Measurements from ENCODE around the gene ILDR2.
"Not testable (repeated sequence)": the region's sequence is repeated elsewhere in the genome, so short reads cannot be mapped to it uniquely, and the experiment has no call there.

Gene ILDR2

GRCh38 chr1:166882893-166883292 is 92.4 kb downstream of the ILDR2 start:
- DNase-seq = no peak

- not testable (repeated sequence) for DNase-seq
Observed at GRCh38 chr1:166878173-166878917, 97.0 kb downstream of the ILDR2 start.

GRCh38 chr1:166876540-166876838 is 98.9 kb downstream of the ILDR2 start:
- DNase-seq = no peak

GRCh38 chr1:166875734-166876539 is 99.4 kb downstream of the ILDR2 start, which contains the start of gene TADA1:
Gene TADA1, minus strand, starts transcription at chr1:166876264. Its CDS starts 31 bp downstream, at chr1:166876233.
- peak; percentile 98 for DNase-seq

GRCh38 chr1:166875302-166875733 is 100.0 kb downstream of the ILDR2 start:
- no peak for DNase-seq

GRCh38 chr1:166874464-166874863 is 100.9 kb downstream of the ILDR2 start:
- no peak for DNase-seq

GRCh38 chr1:166870584-166870983 is 104.8 kb downstream of the ILDR2 start:
- DNase-seq = no peak

GRCh38 chr1:166869318-166870099 is 105.8 kb downstream of the ILDR2 start:
- DNase-seq = no peak

GRCh38 chr1:166868639-166869038 is 106.7 kb downstream of the ILDR2 start:
- no peak for DNase-seq

- no peak for DNase-seq
Observed at GRCh38 chr1:166865926-166866325, 109.4 kb downstream of the ILDR2 start.

GRCh38 chr1:166859597-166859996 is 115.7 kb downstream of the ILDR2 start:
- no peak for DNase-seq

GRCh38 chr1:166858726-166859419 is 116.5 kb downstream of the ILDR2 start:
- DNase-seq = no peak

Data from DMS79 (cell line).